Endothelial cell (in vitro differentiated cells): Measurements from ENCODE around the gene PSMG1. TPM values are rescaled to one million over a fixed set of nuclear protein-coding genes. Genes with fewer than 3 reads are reported as not detected.

Source experiments
- DNase-seq: peaks from one replicate; pipeline ENCODE4 v3.0.0; 2021; ENCODE audit warnings: low spot score
- H3K27ac Mint-ChIP-seq: one replicate; pipeline ENCODE4 v1.8.0; 2021; ENCODE audit warnings: mixed read lengths, inconsistent platforms; ENCODE audit not compliant: unreplicated experiment
- H3K27me3 Mint-ChIP-seq: one replicate; pipeline ENCODE4 v1.8.0; 2021; ENCODE audit warnings: mild to moderate bottlenecking, moderate library complexity, mixed read lengths, inconsistent platforms; ENCODE audit not compliant: unreplicated experiment
- H3K36me3 Mint-ChIP-seq: one replicate; pipeline ENCODE4 v1.8.0; 2021; ENCODE audit warnings: mild to moderate bottlenecking, low read depth, mixed read lengths, inconsistent platforms; ENCODE audit not compliant: unreplicated experiment
- H3K4me1 Mint-ChIP-seq: one replicate; pipeline ENCODE4 v1.8.0; 2021; ENCODE audit warnings: mild to moderate bottlenecking, mixed read lengths, inconsistent platforms; ENCODE audit not compliant: unreplicated experiment
- H3K4me3 Mint-ChIP-seq: one replicate; pipeline ENCODE4 v1.8.0; 2021; ENCODE audit warnings: mild to moderate bottlenecking, mixed read lengths, inconsistent platforms; ENCODE audit not compliant: unreplicated experiment
- H3K9me3 Mint-ChIP-seq: one replicate; pipeline ENCODE4 v1.8.0; 2021; ENCODE audit warnings: mixed read lengths, inconsistent platforms; ENCODE audit not compliant: unreplicated experiment
- total RNA-seq: library from RNA; stranded (reverse); fragmentation: NEBNext Ultra II Directional; extraction: Animal tissue kit (Norgen Biotek cat#: 25700); gene quantifications from one replicate; pipeline ENCODE4 v1.2.1, GENCODE V29; 2021; ENCODE audit not compliant: unreplicated experiment
- TF ChIP-seq, protein P1 (sequence below): fragments of 200-600 bp; sonication (generic); IDR thresholded peaks from one replicate; pipeline ENCODE4 v1.5.0; 2021; ENCODE audit warnings: antibody characterized with exemption; ENCODE audit not compliant: unreplicated experiment

PSMG1 gene
- total RNA-seq, 1 donor from 2014 or later, result 36.8 TPM

GRCh38 chr21:39216290-39216689 lies 33.0 kb upstream of the PSMG1 start:
- no peak for DNase-seq
- no peak overlapping the region for H3K4me3 Mint-ChIP-seq
- H3K27ac Mint-ChIP-seq, result no peak overlapping the region
- H3K9me3 Mint-ChIP-seq, result no peaks in the 10 kb centered on the region
- peaks cover 14% of the 10 kb centered on the region for H3K36me3 Mint-ChIP-seq
- H3K4me1 Mint-ChIP-seq, result no peaks in the 10 kb centered on the region
- no peaks in the 10 kb centered on the region for H3K27me3 Mint-ChIP-seq
- TF ChIP-seq, protein P1, sequence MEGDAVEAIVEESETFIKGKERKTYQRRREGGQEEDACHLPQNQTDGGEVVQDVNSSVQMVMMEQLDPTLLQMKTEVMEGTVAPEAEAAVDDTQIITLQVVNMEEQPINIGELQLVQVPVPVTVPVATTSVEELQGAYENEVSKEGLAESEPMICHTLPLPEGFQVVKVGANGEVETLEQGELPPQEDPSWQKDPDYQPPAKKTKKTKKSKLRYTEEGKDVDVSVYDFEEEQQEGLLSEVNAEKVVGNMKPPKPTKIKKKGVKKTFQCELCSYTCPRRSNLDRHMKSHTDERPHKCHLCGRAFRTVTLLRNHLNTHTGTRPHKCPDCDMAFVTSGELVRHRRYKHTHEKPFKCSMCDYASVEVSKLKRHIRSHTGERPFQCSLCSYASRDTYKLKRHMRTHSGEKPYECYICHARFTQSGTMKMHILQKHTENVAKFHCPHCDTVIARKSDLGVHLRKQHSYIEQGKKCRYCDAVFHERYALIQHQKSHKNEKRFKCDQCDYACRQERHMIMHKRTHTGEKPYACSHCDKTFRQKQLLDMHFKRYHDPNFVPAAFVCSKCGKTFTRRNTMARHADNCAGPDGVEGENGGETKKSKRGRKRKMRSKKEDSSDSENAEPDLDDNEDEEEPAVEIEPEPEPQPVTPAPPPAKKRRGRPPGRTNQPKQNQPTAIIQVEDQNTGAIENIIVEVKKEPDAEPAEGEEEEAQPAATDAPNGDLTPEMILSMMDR, result no peak

GRCh38 chr21:39215078-39215477 lies 31.8 kb upstream of the PSMG1 start:
- TF ChIP-seq, protein P1, result no peak
- no peak for DNase-seq
- no peaks in the 10 kb centered on the region for H3K4me1 Mint-ChIP-seq
- H3K36me3 Mint-ChIP-seq, result peaks cover 10% of the 10 kb centered on the region
- no peak overlapping the region for H3K4me3 Mint-ChIP-seq
- no peak overlapping the region for H3K27ac Mint-ChIP-seq
- H3K9me3 Mint-ChIP-seq, result no peaks in the 10 kb centered on the region
- H3K27me3 Mint-ChIP-seq, result no peaks in the 10 kb centered on the region

DNA sequence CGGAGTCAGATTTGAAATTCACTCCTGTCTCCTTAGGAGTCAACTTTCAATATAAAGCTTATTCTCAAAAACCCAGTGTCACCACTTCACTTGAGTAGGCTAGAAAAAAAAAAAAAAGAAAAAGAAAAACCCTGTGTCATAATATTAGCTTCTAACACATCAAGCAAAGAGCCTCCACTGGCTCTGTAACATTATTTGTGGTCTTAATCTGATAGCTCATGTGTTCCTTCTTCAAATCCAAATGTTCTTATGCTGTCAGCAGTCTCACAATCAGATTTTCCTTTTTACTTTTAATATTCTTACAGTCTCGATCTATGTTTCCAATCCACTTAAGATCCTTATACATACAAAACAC lies 26.1 kb upstream of the PSMG1 start:
- TF ChIP-seq, protein P1, result no peak
- no peaks in the 10 kb centered on the region for H3K27me3 Mint-ChIP-seq
- no peak for DNase-seq
- H3K27ac Mint-ChIP-seq, result no peak overlapping the region
- no peak overlapping the region for H3K4me3 Mint-ChIP-seq
- H3K4me1 Mint-ChIP-seq, result no peaks in the 10 kb centered on the region
- H3K9me3 Mint-ChIP-seq, result no peaks in the 10 kb centered on the region
- peaks cover 24% of the 10 kb centered on the region for H3K36me3 Mint-ChIP-seq

DNA sequence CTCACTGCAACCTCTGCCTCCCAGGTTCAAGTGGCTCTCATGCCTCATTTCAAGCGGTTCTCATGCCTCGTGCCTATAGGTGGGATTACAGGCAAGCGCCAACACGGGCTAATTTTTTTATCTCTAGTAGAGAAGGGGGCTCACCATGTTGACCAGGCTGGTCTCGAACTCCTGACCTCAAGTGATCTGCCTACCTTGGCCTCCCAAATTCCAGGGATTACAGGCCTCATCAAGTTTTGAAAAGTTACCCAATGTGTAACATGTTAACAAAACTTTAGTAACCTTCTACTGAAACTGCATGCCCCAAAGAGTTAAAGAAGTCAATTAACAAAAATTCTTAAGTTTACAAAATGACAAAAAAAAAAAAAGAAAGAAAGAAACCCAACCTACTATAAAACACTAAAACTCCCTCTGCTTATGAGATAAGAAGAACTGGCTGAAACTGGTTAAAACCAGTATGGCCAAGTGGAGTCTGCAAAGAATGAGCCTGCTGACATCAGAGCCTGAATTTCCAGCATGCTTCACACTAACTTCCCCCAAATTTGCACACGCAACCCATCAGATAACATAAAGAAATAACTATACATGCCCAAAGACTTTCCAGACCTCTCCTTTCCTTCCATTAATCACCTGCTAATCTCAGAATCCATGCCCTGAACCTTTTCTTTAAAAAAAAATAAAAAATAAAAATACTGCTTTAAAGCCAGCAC lies 25.5 kb upstream of the PSMG1 start:
- no peak overlapping the region for H3K4me3 Mint-ChIP-seq
- no peak for DNase-seq
- TF ChIP-seq, protein P1, result no peak
- H3K27ac Mint-ChIP-seq, result peak overlapping the region; percentile 19
- H3K9me3 Mint-ChIP-seq, result no peaks in the 10 kb centered on the region
- H3K4me1 Mint-ChIP-seq, result no peaks in the 10 kb centered on the region
- H3K36me3 Mint-ChIP-seq, result peaks cover 24% of the 10 kb centered on the region
- H3K27me3 Mint-ChIP-seq, result no peaks in the 10 kb centered on the region

DNA sequence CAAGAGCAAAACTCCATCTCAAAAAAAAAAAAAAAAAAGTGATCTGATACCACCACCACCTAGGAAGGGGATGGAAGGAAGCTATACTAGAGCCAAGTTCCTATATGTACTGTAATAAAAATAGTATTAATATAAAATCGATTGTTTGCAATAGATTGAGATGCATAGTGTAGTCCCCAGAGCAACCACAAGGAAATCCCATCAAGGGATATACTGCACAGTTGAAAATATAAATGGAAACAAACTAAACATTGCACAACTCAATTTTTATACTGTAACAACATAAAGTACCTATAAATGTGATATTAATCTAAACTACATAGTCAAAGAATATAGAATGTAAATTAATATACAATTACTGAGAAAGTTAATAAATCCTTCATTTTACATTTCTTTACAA lies 20.9 kb upstream of the PSMG1 start:
- no peak for DNase-seq
- Mint-ChIP-seq H3K36me3 (peaks cover 35% of the 10 kb centered on the region), H3K27me3 (no peaks in the 10 kb centered on the region), H3K4me1 (no peaks in the 10 kb centered on the region), H3K4me3 (no peak overlapping the region), H3K9me3 (no peaks in the 10 kb centered on the region), H3K27ac (no peak overlapping the region)
- TF ChIP-seq, protein P1, result peak; percentile 25
